GM10847 (cell line): ENCODE data around the gene DCTN4.

Experiments
- POLR2A ChIP-seq: IDR thresholded peaks from 2 replicates; pipeline ENCODE4 v1.6.1; 2011; ENCODE audit not compliant: insufficient read length; ENCODE audit errors: extremely low read depth

The DCTN4 gene

GRCh38 chr5:150780187-150780692 lies 21.4 kb upstream of the DCTN4 start:
- TF ChIP-seq POLR2A: no peak

DNA sequence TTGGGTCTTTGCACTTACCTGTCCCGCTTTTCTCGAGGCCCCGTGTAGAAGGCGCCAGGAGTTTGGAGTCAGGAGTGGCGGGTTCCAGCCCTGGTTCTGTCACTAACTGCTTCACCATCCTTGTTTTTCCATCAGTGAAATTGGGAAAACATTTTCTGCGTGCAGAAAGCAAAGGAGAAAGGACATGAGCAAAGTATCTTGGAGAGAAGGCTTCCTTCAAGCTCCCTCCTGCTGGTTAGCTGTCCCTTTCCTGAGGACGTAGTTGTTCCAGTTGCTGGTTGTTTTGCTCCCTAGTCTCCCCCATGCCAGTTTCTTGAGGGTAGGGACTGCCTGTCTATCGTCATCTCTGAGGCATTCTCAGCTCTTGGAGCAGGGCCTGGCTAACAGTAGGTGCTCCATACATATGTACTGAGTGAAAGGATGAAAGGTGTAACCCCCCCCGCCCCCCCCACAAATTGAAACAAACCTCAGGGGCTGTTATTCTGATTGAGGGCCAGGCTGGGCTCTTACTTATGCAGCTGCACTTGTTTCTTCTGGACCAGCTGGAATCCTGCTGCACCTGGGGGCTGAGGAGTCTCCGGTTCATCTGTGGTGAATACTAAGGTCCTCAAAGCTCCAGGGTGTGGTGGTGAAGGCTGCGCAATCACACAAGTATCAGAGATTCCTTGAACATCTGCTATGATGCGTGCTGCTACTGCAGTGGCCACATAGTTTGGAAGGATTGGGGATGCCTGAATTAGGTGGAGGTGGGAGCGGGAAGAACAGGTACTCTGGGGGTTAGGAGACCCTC lies 20.8 kb upstream of the DCTN4 start:
- no peak for TF ChIP-seq POLR2A

DNA sequence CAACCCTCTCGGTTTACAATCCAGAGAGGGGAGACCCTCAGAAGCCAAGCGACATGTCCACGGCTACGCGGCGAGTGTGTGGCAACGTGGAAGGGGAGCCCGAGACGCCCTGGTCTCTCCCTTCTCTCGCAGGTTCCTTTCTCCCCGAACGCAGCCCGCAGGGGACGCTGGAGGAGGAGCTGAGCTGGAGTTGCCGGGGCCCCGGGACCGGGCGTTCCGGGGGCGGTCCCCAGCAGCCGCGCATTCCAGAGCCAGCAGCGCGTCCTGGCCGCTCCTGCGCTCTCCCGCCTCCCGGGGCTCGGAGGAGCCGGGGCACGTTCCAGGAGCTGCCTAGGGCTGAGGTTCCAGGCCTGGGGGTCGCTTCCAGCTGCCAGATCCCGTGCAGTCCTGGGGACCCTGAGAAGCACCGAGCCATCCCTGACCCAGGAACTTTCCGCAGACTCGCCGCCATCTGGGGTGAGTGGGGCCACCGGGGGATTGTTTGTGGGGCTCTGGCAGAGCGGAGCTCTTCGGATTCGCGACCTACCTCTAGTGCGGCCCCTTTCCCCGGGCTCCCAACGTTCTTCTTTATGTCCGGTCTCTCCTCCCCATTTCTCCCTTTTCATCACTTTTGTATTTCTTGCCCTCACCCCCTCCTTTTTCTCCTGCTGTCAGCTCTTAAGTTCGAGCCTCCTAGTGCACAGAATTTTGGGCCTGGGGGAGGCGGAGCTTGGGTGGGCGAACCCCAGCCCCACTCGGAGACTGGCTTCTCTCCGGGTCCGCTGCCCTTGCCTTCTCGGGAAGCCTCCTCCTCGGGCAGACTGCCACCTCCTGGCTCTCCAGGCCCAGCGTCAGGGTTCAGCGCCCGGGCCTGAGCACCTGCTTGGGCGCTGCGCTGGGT lies 19.9 kb upstream of the DCTN4 start, which contains the start of gene SMIM3:
Gene SMIM3, plus strand, starts transcription at position 241 of the 880 bp plus-strand sequence. CDS start 16,684 bp downstream, outside the sequence.
- no peak for TF ChIP-seq POLR2A

- TF ChIP-seq POLR2A: no peak
Measured at GRCh38 chr5:150778088-150778516, 19.3 kb upstream of the DCTN4 start.

DNA sequence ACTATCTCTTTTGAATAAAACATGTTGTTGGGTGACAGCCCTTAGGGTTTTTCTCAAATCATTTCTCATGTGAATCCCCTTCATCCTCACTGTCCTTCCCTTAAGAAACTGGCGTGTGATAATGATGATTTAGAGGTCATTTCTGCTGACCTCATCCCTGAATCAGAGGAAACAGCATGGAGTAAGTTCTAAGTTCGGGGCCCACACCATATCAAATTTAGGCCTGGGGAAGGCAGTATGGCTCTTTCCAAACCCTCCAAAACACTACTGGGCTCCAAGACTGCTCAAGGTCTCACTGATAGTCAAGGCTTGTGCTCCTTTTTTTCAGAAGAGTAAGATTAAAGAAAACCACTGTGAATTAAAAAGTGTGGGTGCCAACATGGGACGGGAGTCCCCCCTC lies 18.9 kb upstream of the DCTN4 start:
- TF ChIP-seq POLR2A: no peak

GRCh38 chr5:150774145-150774544 lies 15.3 kb upstream of the DCTN4 start:
- TF ChIP-seq POLR2A: no peak

DNA sequence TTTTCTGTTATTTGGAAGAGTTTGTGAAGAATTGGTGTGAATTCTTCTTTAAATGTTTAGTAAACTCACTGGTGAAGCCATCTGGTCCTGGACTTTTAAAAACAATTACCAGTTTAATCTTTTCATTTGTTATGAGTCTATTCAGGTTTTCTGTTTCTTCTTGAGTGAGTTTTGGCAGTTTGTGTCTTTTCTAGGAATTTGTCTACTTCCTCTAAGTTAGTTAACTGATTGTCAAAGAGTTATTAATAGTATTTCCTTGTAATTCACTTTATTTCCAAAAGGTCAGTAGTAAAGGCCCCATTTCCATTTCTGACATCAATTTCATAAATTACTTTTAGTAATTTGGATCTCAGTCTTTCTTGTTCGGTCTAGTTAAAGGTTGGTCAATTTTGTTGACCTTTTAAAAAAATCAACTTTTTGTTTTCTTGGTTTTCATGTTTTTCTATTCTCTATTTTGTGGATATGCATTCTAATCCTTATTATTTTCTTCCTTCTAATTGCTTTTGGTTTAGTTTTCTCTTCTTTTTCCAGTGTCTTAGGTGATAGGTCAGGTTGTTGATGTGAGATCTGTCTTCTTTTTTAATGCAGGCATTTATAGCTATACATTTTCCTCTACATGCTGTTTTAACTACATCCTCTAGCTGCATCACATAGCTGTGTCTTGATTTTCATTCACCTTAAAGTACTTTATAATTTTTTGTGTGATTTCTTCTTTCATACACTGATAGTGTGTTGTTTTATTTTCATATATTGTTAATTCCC lies 12.4 kb upstream of the DCTN4 start:
- no peak for TF ChIP-seq POLR2A

DNA sequence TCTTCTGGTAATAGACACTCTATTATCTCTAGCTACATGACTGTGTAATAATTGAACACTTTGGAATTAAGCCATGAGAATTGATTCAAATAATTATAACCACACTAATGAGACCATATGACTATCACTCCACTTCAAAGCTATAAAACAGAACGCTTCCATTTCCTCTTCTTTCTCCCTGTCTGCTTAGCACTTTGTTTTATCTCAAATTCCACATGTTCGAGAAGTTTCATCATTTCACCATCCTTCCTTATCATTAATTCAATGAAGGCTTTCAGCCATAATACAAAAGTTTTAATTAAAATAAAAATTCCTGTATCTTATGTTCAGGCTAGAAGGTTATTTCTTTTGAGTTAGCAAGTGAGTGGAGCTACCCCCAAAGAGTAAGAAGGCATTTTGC lies 7.4 kb upstream of the DCTN4 start:
- TF ChIP-seq POLR2A: no peak

DNA sequence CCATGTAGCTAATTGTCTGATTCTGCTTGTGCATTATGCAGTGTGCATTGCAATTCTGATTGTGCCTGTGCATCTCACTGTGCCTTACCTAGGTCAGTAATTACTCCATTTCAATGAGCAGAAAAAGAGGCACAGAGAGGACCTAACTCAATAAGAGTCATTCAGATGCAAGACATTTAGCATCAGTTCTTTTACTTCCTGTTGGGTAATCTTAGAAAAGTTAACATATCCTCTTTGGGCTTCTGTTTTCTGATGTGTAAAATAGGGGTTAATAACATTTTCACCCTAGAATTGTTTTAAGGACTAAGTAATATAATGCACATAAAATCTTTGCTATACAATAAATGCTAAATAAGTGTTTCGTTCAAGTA lies 7.0 kb upstream of the DCTN4 start:
- TF ChIP-seq POLR2A: no peak

DNA sequence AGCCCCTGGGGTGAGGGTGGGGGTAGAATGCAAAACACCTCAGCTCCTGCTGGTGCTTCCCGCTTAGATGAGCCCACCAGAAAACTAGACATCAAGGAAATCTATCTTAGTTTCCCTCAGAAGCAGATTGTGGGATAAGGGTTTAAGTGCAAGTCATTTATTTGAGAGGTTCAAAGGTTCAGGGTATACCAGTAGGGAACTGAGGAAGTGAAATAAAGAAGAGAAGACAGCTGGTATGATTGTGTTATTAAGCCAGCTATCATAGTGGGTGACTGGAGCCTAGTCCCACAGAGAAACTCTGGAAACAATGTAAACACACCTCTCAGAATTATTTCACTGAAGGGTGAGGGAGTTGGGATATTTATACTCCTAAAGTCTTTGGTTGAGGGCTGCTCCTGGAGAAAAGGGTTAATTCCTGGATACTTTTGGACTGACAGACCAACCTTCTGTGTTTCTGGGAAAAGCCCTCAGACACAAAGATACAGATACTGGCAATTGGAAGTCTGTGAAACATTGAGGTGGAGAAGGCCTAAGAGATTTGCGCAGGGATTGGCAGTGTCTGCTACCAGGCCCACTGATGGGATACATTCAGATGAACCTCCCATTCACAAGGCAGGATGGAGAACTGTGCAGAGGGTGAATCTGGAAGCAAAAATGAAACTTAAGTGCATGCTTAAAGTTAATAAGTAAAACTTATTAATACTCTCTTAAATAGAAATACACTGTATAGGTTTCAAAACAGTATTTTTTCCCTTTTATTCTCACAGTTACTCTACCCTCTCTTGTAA lies 6.4 kb upstream of the DCTN4 start:
- TF ChIP-seq POLR2A: no peak

- TF ChIP-seq POLR2A: no peak
Measured at GRCh38 chr5:150764530-150764929, 5.7 kb upstream of the DCTN4 start.

DNA sequence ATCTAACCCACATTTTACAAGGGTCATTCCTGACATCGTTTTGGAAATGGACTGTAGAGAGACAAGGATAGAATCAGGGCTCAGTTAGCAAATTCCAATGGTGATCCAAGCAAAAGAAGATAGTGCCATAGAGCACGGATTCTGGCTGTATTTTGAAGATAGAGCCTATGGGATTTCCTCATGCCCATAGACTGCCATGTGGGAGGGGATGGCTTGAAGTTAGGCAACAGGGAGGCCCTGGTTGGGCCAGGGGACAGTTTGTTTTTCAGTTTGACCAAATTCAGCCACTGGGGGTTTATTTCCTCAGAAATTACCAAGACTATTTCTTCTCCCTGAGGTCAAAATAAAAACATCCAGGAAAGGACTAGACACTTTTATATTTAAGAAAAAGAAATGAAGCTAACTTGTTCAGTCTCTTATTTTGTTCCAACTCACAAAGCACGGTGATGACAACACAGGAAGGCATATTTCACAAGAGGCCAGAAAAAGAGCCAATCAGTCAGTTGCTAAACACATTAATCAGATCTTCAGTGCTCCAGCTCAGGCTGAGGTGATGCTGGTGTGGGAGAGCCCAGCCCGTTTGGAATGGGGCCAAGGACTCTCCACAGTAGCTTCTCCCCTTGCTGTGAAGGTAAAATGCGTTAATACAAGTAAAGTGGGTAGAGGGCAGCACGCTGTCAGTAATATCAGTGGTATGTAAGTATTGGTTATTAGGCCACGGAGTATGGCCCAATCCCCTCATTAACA lies 4.4 kb upstream of the DCTN4 start:
- no peak for TF ChIP-seq POLR2A

- TF ChIP-seq POLR2A: no peak
Measured at GRCh38 chr5:150762211-150762610, 3.4 kb upstream of the DCTN4 start.

- no peak for TF ChIP-seq POLR2A
Measured at GRCh38 chr5:150759334-150759583, 442 bp upstream of the DCTN4 start.
